ENCODE data around the gene CDRT15.

DNA sequence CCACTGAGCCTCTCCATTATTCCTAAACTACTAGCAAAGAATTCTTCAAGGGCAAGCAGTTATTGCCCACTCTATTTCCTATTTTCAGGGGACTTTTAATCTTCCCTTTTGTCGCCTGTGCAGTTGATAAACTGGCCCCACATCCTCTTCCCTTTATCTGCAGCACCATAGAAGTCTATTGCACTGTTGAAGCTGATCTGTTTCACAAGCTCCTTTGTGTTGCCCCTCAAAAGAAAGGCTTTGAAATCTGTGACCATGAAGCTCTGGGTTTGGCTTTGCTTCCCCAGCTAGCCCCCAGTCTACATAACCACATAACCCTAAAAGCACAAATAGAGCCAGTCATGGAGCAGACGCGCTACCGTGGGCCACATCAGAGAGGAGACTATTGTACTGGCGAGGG, 37.1 kb downstream of the CDRT15 start:
- TF ChIP-seq POLR2A (IDR thresholded peaks at IDR 0.05; ENCODE audit: low read length), result no peak
- no peak for TF ChIP-seq GATA1 (IDR thresholded peaks at IDR 0.05; ENCODE audit: low read depth, low read length)
